ENCODE data around the gene MIS18BP1. TPM values are rescaled to one million over a fixed set of nuclear protein-coding genes. Genes with fewer than 3 reads are reported as not detected.
"Not testable (repeated sequence)": the region's sequence is repeated elsewhere in the genome, so short reads cannot be mapped to it uniquely, and the experiment has no call there.

Gene MIS18BP1
- total RNA-seq (10 to 100 TPM; 17.6 to 20.9 TPM), polyA plus RNA-seq (10 to 100 TPM; 16.2 to 18.4 (median 18.0) TPM), total RNA-seq (30.5 to 51.5 (median 39.1) reads per million in 6 experiments)

- Mint-ChIP-seq H3K36me3 (peaks cover 0 to 11% (median 6%) of the 10 kb centered on the region in 3 donors), H3K27me3 (no peaks in the 10 kb centered on the region), H3K27ac (peak within 1 kb of the TSS; percentile 89 to 98 (median 98)), H3K9me3 (peaks cover 3 to 22% (median 15%) of the 10 kb centered on the region in 9 donors), H3K4me1 (peaks cover 8 to 37% (median 20%) of the 10 kb centered on the region in 4 donors), H3K4me3 (peak within 1 kb of the TSS; percentile 90 to 97 (median 96))
- DNase-seq (peak; percentile 82 to 96 (median 92)), ATAC-seq (peak; percentile 88 to 92)
- POLR2A ChIA-PET: interaction anchor here (1.0 to 1.9 kb wide), 5 partner anchors 15 to 356 kb away, joined by 3 to 15 read pairs (median 9); partner anchors contain the start of genes FKBP3, KLHL28 and TOGARAM1
These were observed at the start of gene MIS18BP1 for GRCh38 chr14:45253070-45253753. Gene MIS18BP1 (minus strand): TSS chr14:45253202. CDS start chr14:45247286, 5,916 bp downstream.

GRCh38 chr14:45298423-45299117, 45.6 kb upstream of the MIS18BP1 start:
- no peak for ATAC-seq
- Mint-ChIP-seq H3K36me3 (no peaks in the 10 kb centered on the region), H3K4me1 (peaks cover 0 to 10% (median 2%) of the 10 kb centered on the region in 4 donors)

GRCh38 chr14:45294796-45295195, 41.8 kb upstream of the MIS18BP1 start:
- H3K4me3 Mint-ChIP-seq, DNase-seq, POLR2A ChIA-PET, ATAC-seq, H3K36me3 Mint-ChIP-seq, H3K27me3 Mint-ChIP-seq, H3K27ac Mint-ChIP-seq, H3K9me3 Mint-ChIP-seq: not testable (repeated sequence)
- peaks cover 0 to 10% (median 2%) of the 10 kb centered on the region in 4 donors for H3K4me1 Mint-ChIP-seq

More at GRCh38 chr14:45298423-45299117, 45.6 kb upstream of the MIS18BP1 start:
- H3K27me3 Mint-ChIP-seq: peaks cover 0 to 3% (median 0%) of the 10 kb centered on the region in 5 donors
- no peak overlapping the region for H3K27ac Mint-ChIP-seq
- POLR2A ChIA-PET: no interaction called here
- DNase-seq: no peak
- peaks cover 2 to 21% (median 8%) of the 10 kb centered on the region in 9 donors for H3K9me3 Mint-ChIP-seq
- H3K4me3 Mint-ChIP-seq: no peak overlapping the region

GRCh38 chr14:45290547-45290946, 37.5 kb upstream of the MIS18BP1 start:
- Mint-ChIP-seq H3K27me3 (peaks cover 6 to 16% (median 14%) of the 10 kb centered on the region in 5 donors), H3K27ac (peak overlapping the region in 1 of 10 donors; percentile 25), H3K4me1 (peaks cover 0 to 10% (median 2%) of the 10 kb centered on the region in 4 donors), H3K4me3 (no peak overlapping the region), H3K36me3 (peaks cover 0 to 9% (median 0%) of the 10 kb centered on the region in 3 donors), H3K9me3 (peaks cover 0 to 8% (median 0%) of the 10 kb centered on the region in 9 donors)
- ATAC-seq: no peak
- DNase-seq: no peak
- POLR2A ChIA-PET: no interaction called here

- Mint-ChIP-seq H3K36me3 (peaks cover 0 to 11% (median 0%) of the 10 kb centered on the region in 3 donors), H3K27ac (no peak overlapping the region), H3K27me3 (peaks cover 6 to 23% (median 16%) of the 10 kb centered on the region in 5 donors), H3K9me3 (peaks cover 0 to 10% (median 3%) of the 10 kb centered on the region in 9 donors), H3K4me3 (no peak overlapping the region), H3K4me1 (no peaks in the 10 kb centered on the region)
- ATAC-seq (no peak), DNase-seq (no peak)
- POLR2A ChIA-PET: no interaction called here
These were observed 34.6 kb upstream of the MIS18BP1 start for GRCh38 chr14:45287610-45288009.

- POLR2A ChIA-PET: no interaction called here
- Mint-ChIP-seq H3K36me3 (peaks cover 0 to 28% (median 8%) of the 10 kb centered on the region in 3 donors), H3K4me1 (no peaks in the 10 kb centered on the region), H3K9me3 (peaks cover 8 to 34% (median 19%) of the 10 kb centered on the region in 9 donors), H3K27ac (no peak overlapping the region), H3K4me3 (no peak overlapping the region), H3K27me3 (peaks cover 4 to 29% (median 11%) of the 10 kb centered on the region in 5 donors)
- DNase-seq (no peak), ATAC-seq (no peak)
These were observed 31.8 kb upstream of the MIS18BP1 start for GRCh38 chr14:45284802-45285201.

- H3K4me3 Mint-ChIP-seq, DNase-seq: not testable (repeated sequence)
- peaks cover 1 to 28% (median 4%) of the 10 kb centered on the region in 5 donors for H3K27me3 Mint-ChIP-seq
These were observed 28.9 kb upstream of the MIS18BP1 start for GRCh38 chr14:45281731-45282400.

GRCh38 chr14:45271858-45272537, 19.0 kb upstream of the MIS18BP1 start:
- peaks cover 0 to 10% (median 0%) of the 10 kb centered on the region in 4 donors for H3K4me1 Mint-ChIP-seq
- no peaks in the 10 kb centered on the region for H3K27me3 Mint-ChIP-seq
- ATAC-seq (no peak), DNase-seq (no peak)
- H3K4me3 Mint-ChIP-seq: no peak overlapping the region
- no peaks in the 10 kb centered on the region for H3K36me3 Mint-ChIP-seq
- no peak overlapping the region for H3K27ac Mint-ChIP-seq
- POLR2A ChIA-PET: interaction anchor here (0.7 kb wide), 1 partner anchor 358 kb away, joined by 3 read pairs; no protein-coding TSS in a partner anchor
- no peaks in the 10 kb centered on the region for H3K9me3 Mint-ChIP-seq

More at GRCh38 chr14:45281731-45282400, 28.9 kb upstream of the MIS18BP1 start:
- H3K27ac Mint-ChIP-seq, ATAC-seq, H3K4me1 Mint-ChIP-seq, POLR2A ChIA-PET: not testable (repeated sequence)
- H3K9me3 Mint-ChIP-seq: peaks cover 8 to 34% (median 19%) of the 10 kb centered on the region in 9 donors
- peaks cover 0 to 28% (median 8%) of the 10 kb centered on the region in 3 donors for H3K36me3 Mint-ChIP-seq

GRCh38 chr14:45270031-45270430, 17.0 kb upstream of the MIS18BP1 start:
- Mint-ChIP-seq H3K36me3 (no peaks in the 10 kb centered on the region), H3K4me3 (no peak overlapping the region), H3K4me1 (peaks cover 0 to 10% (median 0%) of the 10 kb centered on the region in 4 donors), H3K27me3 (peaks cover 0 to 2% (median 1%) of the 10 kb centered on the region in 5 donors), H3K27ac (peak overlapping the region in 1 of 10 donors; percentile 74), H3K9me3 (no peaks in the 10 kb centered on the region)
- no peak for DNase-seq
- no peak for ATAC-seq
- POLR2A ChIA-PET: no interaction called here

- no peak for ATAC-seq
- peaks cover 0 to 6% (median 5%) of the 10 kb centered on the region in 5 donors for H3K27me3 Mint-ChIP-seq
- POLR2A ChIA-PET: no interaction called here
- peaks cover 0 to 3% (median 0%) of the 10 kb centered on the region in 3 donors for H3K36me3 Mint-ChIP-seq
- H3K4me1 Mint-ChIP-seq: peaks cover 0 to 10% (median 0%) of the 10 kb centered on the region in 4 donors
- H3K4me3 Mint-ChIP-seq: no peak overlapping the region
- no peak for DNase-seq
- H3K27ac Mint-ChIP-seq: no peak overlapping the region
- H3K9me3 Mint-ChIP-seq: peaks cover 0 to 2% (median 0%) of the 10 kb centered on the region in 9 donors
These were observed 14.1 kb upstream of the MIS18BP1 start for GRCh38 chr14:45267071-45267470.

GRCh38 chr14:45262637-45263036, 9.6 kb upstream of the MIS18BP1 start:
- POLR2A ChIA-PET: no interaction called here
- ATAC-seq (no peak), DNase-seq (no peak)
- Mint-ChIP-seq H3K27me3 (peaks cover 0 to 6% (median 5%) of the 10 kb centered on the region in 5 donors), H3K9me3 (peaks cover 10 to 35% (median 31%) of the 10 kb centered on the region in 9 donors), H3K36me3 (peaks cover 0 to 35% (median 11%) of the 10 kb centered on the region in 3 donors), H3K4me1 (no peaks in the 10 kb centered on the region), H3K4me3 (no peak overlapping the region), H3K27ac (no peak overlapping the region)

- Mint-ChIP-seq H3K27me3 (peaks cover 0 to 6% (median 5%) of the 10 kb centered on the region in 5 donors), H3K9me3 (peaks cover 11 to 48% (median 39%) of the 10 kb centered on the region in 9 donors), H3K4me3 (no peak overlapping the region), H3K36me3 (peaks cover 0 to 40% (median 13%) of the 10 kb centered on the region in 3 donors), H3K27ac (no peak overlapping the region), H3K4me1 (no peaks in the 10 kb centered on the region)
- DNase-seq (no peak), ATAC-seq (no peak)
- POLR2A ChIA-PET: no interaction called here
These were observed 8.2 kb upstream of the MIS18BP1 start for GRCh38 chr14:45261209-45261608.
